Upper lobe of left lung (tissue), 4 donors: Measurements from ENCODE around the gene CELSR1.

Source experiments
- CTCF ChIP-seq, 6 experiments: fragments of 450-650 bp in 4 of 6; fragments of 200-600 bp in 2 of 6; sonication (generic) in 2 of 6; IDR thresholded peaks; one replicate each; pipeline ENCODE4 v1.5.1; 2016 to 2019; ENCODE audit warnings: antibody characterized with exemption in 6 of 6
- POLR2AphosphoS5 ChIP-seq, 2 donors: sonication (generic); formaldehyde crosslinking; IDR thresholded peaks; one replicate each; pipeline ENCODE4 v1.5.1; 2017; ENCODE audit warnings: antibody characterized with exemption in 2 of 2

GRCh38 chr22:46444390-46444854 lies 93.0 kb downstream of the CELSR1 start:
- TF ChIP-seq CTCF (IDR thresholded peaks at IDR 0.05) = no peak
- TF ChIP-seq POLR2AphosphoS5 (IDR thresholded peaks at IDR 0.05) = no peak
